Heart left ventricle (tissue), 16 donors: ENCODE results near the gene APOA5. TPM values are rescaled to one million over a fixed set of nuclear protein-coding genes. Genes with fewer than 3 reads are reported as not detected.

Experiments
- ATAC-seq, 4 donors: fragments of 200-7000 bp; cut with Tn5 transposase; one replicate each; pipeline ENCODE4 v1.9.1; 2020 to 2022; ENCODE audit warnings: moderate library complexity in 4 of 4, mild to moderate bottlenecking in 3 of 4, moderate number of reproducible peaks in 1 of 4
- DNase-seq, 5 donors: peaks; one replicate each; pipeline ENCODE4 v3.0.0-alpha.2; 2020
- H3K27ac ChIP-seq, 12 donors: fragments of 200-600 bp; sonication (generic) in 4 of 12; one replicate each; pipeline versions ENCODE4 v1.5.0 to v1.8.0; 2016 to 2022; ENCODE audit warnings: mild to moderate bottlenecking in 2 of 12
- H3K27me3 ChIP-seq, 9 donors: fragments of 200-600 bp; sonication (generic) in 2 of 9; one replicate each; pipeline versions ENCODE4 v1.5.1 to v1.8.0; 2016 to 2022; ENCODE audit warnings: mild to moderate bottlenecking in 3 of 9
- H3K36me3 ChIP-seq, 9 donors: fragments of 200-600 bp; sonication (generic) in 2 of 9; one replicate each; pipeline versions ENCODE4 v1.5.0 to v1.8.0; 2018 to 2022; ENCODE audit warnings: mild to moderate bottlenecking in 2 of 9
- H3K4me1 ChIP-seq, 12 donors: fragments of 200-600 bp; sonication (generic) in 4 of 12; one replicate each; pipeline versions ENCODE4 v1.5.0 to v1.8.0; 2016 to 2022; ENCODE audit warnings: mild to moderate bottlenecking in 3 of 12
- H3K4me3 ChIP-seq, 12 donors: fragments of 200-600 bp; sonication (generic) in 4 of 12; one replicate each; pipeline versions ENCODE4 v1.5.0 to v1.8.0; 2017 to 2022; ENCODE audit warnings: mild to moderate bottlenecking in 9 of 12, moderate library complexity in 4 of 12
- H3K9me3 ChIP-seq, 12 donors: fragments of 200-600 bp; sonication (generic) in 4 of 12; one replicate each; pipeline versions ENCODE4 v1.5.0 to v1.8.0; 2016 to 2022; ENCODE audit warnings: mild to moderate bottlenecking in 1 of 12
- CTCF ChIP-seq, 12 donors: fragments of 200-600 bp; sonication (generic) in 4 of 12; IDR thresholded peaks; one replicate each; pipeline versions ENCODE4 v1.5.0 to v1.8.0; 2018 to 2022; ENCODE audit warnings: antibody characterized with exemption in 12 of 12, mild to moderate bottlenecking in 5 of 12
- POLR2A ChIP-seq, 2 donors: fragments of 450-650 bp; IDR thresholded peaks; one replicate each; pipeline ENCODE4 v1.6.1; 2017; ENCODE audit warnings: antibody characterized with exemption in 2 of 2, mild to moderate bottlenecking in 2 of 2, moderate library complexity in 2 of 2
- WGBS, 4 donors: extraction: QIAGEN DNeasy Blood & Tissue Kit in 2 of 4; methylation state at CpG; one replicate each; pipeline versions ENCODE4 v1.1.5 to v1.1.7; 2013 to 2018; 5-methylcytosine and 5-hydroxymethylcytosine counted together
- intact Hi-C, 10 donors: fragments of 100-400 bp; cut with DNase I; formaldehyde crosslinking; loops; one replicate each; pipeline versions ENCODE4 v1.11.1 to v1.14.2; 2022
- polyA plus RNA-seq, 2 donors: library from polyadenylated mRNA; stranded (reverse); fragments of 200-250 nt; gene quantifications; one replicate each; pipeline ENCODE4 v1.2.3, GENCODE V29; 2013
- total RNA-seq, 9 donors: library from RNA; depleted of rRNA in 2 of 9; stranded (reverse); fragments of >200 nt in 2 of 9; fragmentation: NEBNext Ultra II Directional in 3 of 9; extraction: Animal tissue kit (Norgen Biotek cat#: 25700) in 3 of 9; gene quantifications; one replicate each; pipeline versions ENCODE4 v1.1.0 to v1.2.4, GENCODE V29; 2016 to 2023
- donor health status: ischemic (EF 13 %, LVEDD 7.1; RV severe dilation, severe dysfunction).
- donor health status: healthy with polysubstance abuse.
- donor health status: DM: no; HTN: yes; CAD: no.
- donor health status: DM: no; HTN: no; CAD: no.
- donor health status: ischemic (EF 25% LVEDD 6.9; RV normal size, moderate dysfunction).
- donor health status: ischemic (EF 25% LVEDD 5.7; RV mildly dilated, moderate dysfunction).
- donor health status: healthy.
- donor health status: DM: yes; HTN: yes; CAD: no.
- donor health status: ischemic (EF 35%, LVEDD 5.7; RV mildly dilated, moderate dysfunction).
- donor health status: nonischemic (EF 11% LVEDD 7.7; RV severe dilation, severe dysfunction).
- donor health status: DM: yes; HTN: yes; CAD: no.
- donor health status: PGD.
- donor health status: ischemic (EF 29% LVEDD 5.4; RV normal size, mild dysfunction).
- donor health status: nonischemic (EF 23%, LVEDD 6.1; RV moderate dilation, normal function).

Gene APOA5
- total and polyA plus RNA-seq, 11 donors, result not detected

- peaks cover 0 to 8% (median 6%) of the 10 kb centered on the region in 9 donors for H3K36me3 ChIP-seq
- H3K27ac ChIP-seq, result no peak overlapping the region
- H3K27me3 ChIP-seq, result no peaks in the 10 kb centered on the region
- no peak overlapping the region for H3K4me3 ChIP-seq
- H3K9me3 ChIP-seq, result no peaks in the 10 kb centered on the region
- intact Hi-C loops, result loop anchor here in 3 of 10 donors (5.0 kb wide), 1 partner anchor 46 kb away; the partner anchor contains the start of gene APOA5 (in 3 of the 3)
- 91 to 94% (median 92%) methylated on average over 6 of the region's 6 CpGs for WGBS, 4 donors
- peaks cover 0 to 62% (median 29%) of the 10 kb centered on the region in 12 donors for H3K4me1 ChIP-seq
- DNase-seq, result no peak
- TF ChIP-seq POLR2A (IDR thresholded peaks at IDR 0.05) (no peak), CTCF (IDR thresholded peaks at IDR 0.05) (no peak)
- no peak for ATAC-seq
Measured at GRCh38 chr11:116838321-116839084, 46.8 kb upstream of the APOA5 start.

GRCh38 chr11:116837231-116838091 is 45.8 kb upstream of the APOA5 start, which contains the start of gene APOA1:
APOA1 (minus strand) TSS chr11:116837622; CDS start chr11:116837387, 235 bp downstream.
- H3K27ac ChIP-seq, result peak within 1 kb of the TSS; percentile 69 to 90 (median 82)
- no peaks in the 10 kb centered on the region for H3K36me3 ChIP-seq
- DNase-seq, result peak in 2 of 5 donors; percentile 41 to 49
- peak within 1 kb of the TSS in 6 of 12 donors; percentile 37 to 55 (median 46) for H3K4me3 ChIP-seq
- intact Hi-C loops, result loop anchor here in 4 of 10 donors (2.0 to 5.0 kb wide), 2 partner anchors 45 to 47 kb away; partner anchors contain the start of gene APOA5 (in 4 of the 4)
- no peaks in the 10 kb centered on the region for H3K27me3 ChIP-seq
- peak in 3 of 4 donors; percentile 20 to 39 (median 22) for ATAC-seq
- no peaks in the 10 kb centered on the region for H3K9me3 ChIP-seq
- TF ChIP-seq POLR2A (IDR thresholded peaks at IDR 0.05), result no peak
- TF ChIP-seq CTCF (IDR thresholded peaks at IDR 0.05), result no peak
- H3K4me1 ChIP-seq, result peaks cover 0 to 62% (median 29%) of the 10 kb centered on the region in 12 donors
- 51 to 60% (median 56%) methylated on average over 13 to 19 of the region's 19 CpGs for WGBS, 4 donors

GRCh38 chr11:116836632-116836991 is 44.9 kb upstream of the APOA5 start:
- peak overlapping the region; percentile 69 to 90 (median 82) for H3K27ac ChIP-seq
- ATAC-seq, result no peak
- TF ChIP-seq POLR2A (IDR thresholded peaks at IDR 0.05) (no peak), CTCF (IDR thresholded peaks at IDR 0.05) (no peak)
- peak overlapping the region in 6 of 12 donors; percentile 37 to 55 (median 46) for H3K4me3 ChIP-seq
- 69 to 86% (median 81%) methylated on average over 7 of the region's 7 CpGs for WGBS, 4 donors
- no peaks in the 10 kb centered on the region for H3K36me3 ChIP-seq
- H3K4me1 ChIP-seq, result peaks cover 0 to 62% (median 29%) of the 10 kb centered on the region in 12 donors
- H3K27me3 ChIP-seq, result no peaks in the 10 kb centered on the region
- intact Hi-C loops, result loop anchor here in 6 of 10 donors (1.0 to 5.0 kb wide), 3 partner anchors 44 to 46 kb away; partner anchors contain the start of gene APOA5 (in 6 of the 6)
- H3K9me3 ChIP-seq, result no peaks in the 10 kb centered on the region
- DNase-seq, result no peak
